Natural killer cell (primary cell): ENCODE results near the gene GNAI3. TPM values are rescaled to one million over a fixed set of nuclear protein-coding genes. Genes with fewer than 3 reads are reported as not detected.

Experiments used
- ATAC-seq, 3 donors: fragments of 150-1000 bp in 2 of 3; fragments of 200-7000 bp in 1 of 3; cut with Tn5 transposase; 1 replicate in 1 of 3; 2 replicates in 2 of 3; pipeline ENCODE4 v1.10.0; 2021; ENCODE audit warnings: mild to moderate bottlenecking in 2 of 3, moderate library complexity in 2 of 3
- DNase-seq, 2 donors: peaks; one replicate each; pipeline versions ENCODE4 v3.0.0 to v3.0.0-alpha.2; 2013 to 2021; ENCODE audit warnings: mixed read lengths in 1 of 2
- H3K27ac ChIP-seq: one replicate; pipeline ENCODE4 v1.5.1; 2013; ENCODE audit warnings: mild to moderate bottlenecking, low read length
- H3K27me3 ChIP-seq: one replicate; pipeline ENCODE4 v1.6.1; 2013; ENCODE audit warnings: low read length; ENCODE audit not compliant: control insufficient read depth, insufficient read depth
- H3K36me3 ChIP-seq: one replicate; pipeline ENCODE4 v1.6.1; 2013; ENCODE audit warnings: low read length; ENCODE audit not compliant: control insufficient read depth, insufficient read depth
- H3K4me1 ChIP-seq: one replicate; pipeline ENCODE4 v1.6.1; 2013; ENCODE audit warnings: low read length; ENCODE audit not compliant: control insufficient read depth, insufficient read depth
- H3K4me3 ChIP-seq: one replicate; pipeline ENCODE4 v1.5.1; 2013; ENCODE audit warnings: low read length
- H3K9me3 ChIP-seq: one replicate; pipeline ENCODE4 v1.6.1; 2013; ENCODE audit warnings: low read length; ENCODE audit not compliant: control insufficient read depth, insufficient read depth
- H3K27ac Mint-ChIP-seq, 2 donors: one replicate each; pipeline ENCODE4 v1.8.0; 2022; ENCODE audit warnings: mild to moderate bottlenecking in 2 of 2, mixed read lengths in 2 of 2, moderate library complexity in 1 of 2
- H3K27me3 Mint-ChIP-seq, 2 donors: one replicate each; pipeline ENCODE4 v1.8.0; 2022; ENCODE audit warnings: low read depth in 2 of 2, mixed read lengths in 2 of 2
- H3K36me3 Mint-ChIP-seq: one replicate; pipeline ENCODE4 v1.8.0; 2022; ENCODE audit warnings: mixed read lengths
- H3K4me1 Mint-ChIP-seq, 2 donors: one replicate each; pipeline ENCODE4 v1.8.0; 2022; ENCODE audit warnings: mixed read lengths in 2 of 2
- H3K4me3 Mint-ChIP-seq: one replicate; pipeline ENCODE4 v1.8.0; 2022; ENCODE audit warnings: mild to moderate bottlenecking, moderate library complexity, mixed read lengths
- H3K9me3 Mint-ChIP-seq, 2 donors: one replicate each; pipeline ENCODE4 v1.8.0; 2022; ENCODE audit warnings: mixed read lengths in 2 of 2
- WGBS: methylation state at CpG from one replicate; pipeline ENCODE4 v1.1.7; 2013; ENCODE audit warnings: missing lambda C conversion rate; ENCODE audit not compliant: insufficient coverage; 5-methylcytosine and 5-hydroxymethylcytosine counted together
- intact Hi-C: fragments of 100-400 bp; cut with micrococcal nuclease; formaldehyde crosslinking; loops from one replicate; pipeline ENCODE4 v1.14.2; 2022
- total RNA-seq, 4 donors: library from RNA; stranded (reverse); fragments of 120-200 nt in 1 of 4; gene quantifications; one replicate each; pipeline versions ENCODE4 v1.2.3 to v1.2.4, GENCODE V29; 2013 to 2022
- TF ChIP-seq, protein P1 (sequence below): fragments of 200-600 bp; IDR thresholded peaks from one replicate; pipeline ENCODE4 v1.8.0; 2022; ENCODE audit warnings: antibody characterized with exemption

Gene GNAI3
- total RNA-seq, 3 donors from 2014 or later (not counting 1 experiment from before 2014, with no cell fraction given), result 6.1 to 7.6 (median 6.9) TPM

DNA sequence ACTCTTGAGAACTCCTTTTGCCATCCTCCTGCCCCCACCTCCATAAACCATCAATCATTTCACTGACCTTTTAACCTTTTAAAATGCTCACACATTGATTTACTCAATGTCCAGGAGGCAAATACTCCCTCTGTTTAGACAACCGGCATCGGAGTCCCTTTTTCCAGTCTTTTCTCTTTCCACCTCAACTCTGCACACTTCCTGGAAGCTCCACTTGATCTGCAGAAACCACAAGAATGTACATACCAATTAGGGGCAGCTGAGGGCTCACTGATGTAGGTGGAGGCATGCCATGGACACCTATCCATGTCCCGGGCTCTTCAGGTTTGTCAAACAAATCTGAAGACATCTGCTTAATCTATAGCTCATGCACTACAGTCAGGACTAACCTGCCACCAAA lies 33.6 kb upstream of the GNAI3 start:
- Mint-ChIP-seq H3K4me3 (no peak overlapping the region), H3K27me3 (peaks cover 0 to 6% of the 10 kb centered on the region in 2 donors), H3K27ac (no peak overlapping the region), H3K36me3 (no peaks in the 10 kb centered on the region), H3K4me1 (peaks cover 5 to 7% of the 10 kb centered on the region in 2 donors), H3K9me3 (no peaks in the 10 kb centered on the region)
- Histone ChIP-seq H3K4me3 (no peak overlapping the region), H3K27ac (no peak overlapping the region), H3K27me3 (no peaks in the 10 kb centered on the region), H3K9me3 (no peaks in the 10 kb centered on the region), H3K36me3 (no peaks in the 10 kb centered on the region), H3K4me1 (peaks cover 6% of the 10 kb centered on the region)
- ATAC-seq (no peak), DNase-seq (no peak)
- intact Hi-C loops, result no loop called here
- WGBS, result 86% methylated on average over 3 of the region's 3 CpGs
- TF ChIP-seq, protein P1, sequence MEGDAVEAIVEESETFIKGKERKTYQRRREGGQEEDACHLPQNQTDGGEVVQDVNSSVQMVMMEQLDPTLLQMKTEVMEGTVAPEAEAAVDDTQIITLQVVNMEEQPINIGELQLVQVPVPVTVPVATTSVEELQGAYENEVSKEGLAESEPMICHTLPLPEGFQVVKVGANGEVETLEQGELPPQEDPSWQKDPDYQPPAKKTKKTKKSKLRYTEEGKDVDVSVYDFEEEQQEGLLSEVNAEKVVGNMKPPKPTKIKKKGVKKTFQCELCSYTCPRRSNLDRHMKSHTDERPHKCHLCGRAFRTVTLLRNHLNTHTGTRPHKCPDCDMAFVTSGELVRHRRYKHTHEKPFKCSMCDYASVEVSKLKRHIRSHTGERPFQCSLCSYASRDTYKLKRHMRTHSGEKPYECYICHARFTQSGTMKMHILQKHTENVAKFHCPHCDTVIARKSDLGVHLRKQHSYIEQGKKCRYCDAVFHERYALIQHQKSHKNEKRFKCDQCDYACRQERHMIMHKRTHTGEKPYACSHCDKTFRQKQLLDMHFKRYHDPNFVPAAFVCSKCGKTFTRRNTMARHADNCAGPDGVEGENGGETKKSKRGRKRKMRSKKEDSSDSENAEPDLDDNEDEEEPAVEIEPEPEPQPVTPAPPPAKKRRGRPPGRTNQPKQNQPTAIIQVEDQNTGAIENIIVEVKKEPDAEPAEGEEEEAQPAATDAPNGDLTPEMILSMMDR, result no peak

DNA sequence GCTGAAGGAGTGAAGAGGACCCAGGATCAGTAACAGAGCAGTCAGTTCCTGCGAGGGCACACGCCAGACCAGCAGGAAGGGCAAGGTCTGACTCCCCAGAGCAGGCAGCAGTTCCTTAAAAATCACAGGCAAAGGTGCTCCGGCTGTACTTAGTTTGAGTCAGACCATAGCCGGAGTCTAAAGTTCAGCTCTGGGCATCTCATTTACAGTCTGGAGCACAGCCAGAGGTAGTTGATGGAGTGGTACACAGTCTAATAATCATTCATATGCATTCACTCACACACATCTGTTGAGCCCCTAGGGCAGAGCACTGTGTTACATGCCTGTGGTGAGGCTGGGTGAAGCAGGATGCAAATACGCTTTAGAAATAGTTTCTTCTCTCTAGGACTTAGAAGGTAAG lies 31.5 kb upstream of the GNAI3 start:
- TF ChIP-seq, protein P1, result no peak
- H3K27ac ChIP-seq, result no peak overlapping the region
- DNase-seq (no peak), ATAC-seq (no peak)
- H3K27me3 ChIP-seq, result no peaks in the 10 kb centered on the region
- H3K4me3 ChIP-seq, result no peak overlapping the region
- Mint-ChIP-seq H3K9me3 (no peaks in the 10 kb centered on the region), H3K27ac (no peak overlapping the region), H3K27me3 (peaks cover 2 to 4% of the 10 kb centered on the region in 2 donors), H3K4me1 (no peaks in the 10 kb centered on the region), H3K36me3 (no peaks in the 10 kb centered on the region), H3K4me3 (no peak overlapping the region)
- H3K36me3 ChIP-seq, result no peaks in the 10 kb centered on the region
- WGBS, result 95% methylated on average over 5 of the region's 5 CpGs
- no peaks in the 10 kb centered on the region for H3K9me3 ChIP-seq
- H3K4me1 ChIP-seq, result no peaks in the 10 kb centered on the region
- intact Hi-C loops, result no loop called here

DNA sequence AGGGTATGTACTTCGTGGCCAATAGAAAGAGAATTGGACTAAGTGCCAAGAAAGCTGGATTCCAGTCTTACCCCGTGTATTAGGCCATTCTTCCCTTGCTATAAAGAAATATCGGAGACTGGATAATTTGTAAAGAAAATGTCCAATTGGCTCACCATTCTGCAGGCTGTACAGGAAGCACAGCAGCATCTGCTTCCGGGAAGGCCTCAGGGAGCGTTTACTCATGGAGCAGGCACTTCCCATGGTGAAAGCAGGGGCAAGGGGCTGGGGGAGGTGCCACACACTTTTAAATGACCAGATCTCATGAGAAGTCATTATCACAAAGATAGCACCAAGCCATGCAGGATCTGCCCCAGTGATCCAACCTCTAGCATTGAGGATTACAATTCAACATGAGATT lies 31.1 kb upstream of the GNAI3 start:
- TF ChIP-seq, protein P1, result no peak
- H3K4me1 Mint-ChIP-seq, result no peaks in the 10 kb centered on the region

More for the DNA sequence above, 31.1 kb upstream of the GNAI3 start:
- ATAC-seq (no peak), DNase-seq (no peak)
- no peaks in the 10 kb centered on the region for H3K9me3 Mint-ChIP-seq
- H3K36me3 Mint-ChIP-seq, result no peaks in the 10 kb centered on the region
- H3K9me3 ChIP-seq, result no peaks in the 10 kb centered on the region
- 95% methylated on average over 5 of the region's 5 CpGs for WGBS
- H3K27me3 ChIP-seq, result no peaks in the 10 kb centered on the region
- H3K27ac Mint-ChIP-seq, result no peak overlapping the region
- H3K36me3 ChIP-seq, result no peaks in the 10 kb centered on the region
- peaks cover 3 to 8% of the 10 kb centered on the region in 2 donors for H3K27me3 Mint-ChIP-seq
- no peak overlapping the region for H3K4me3 ChIP-seq
- H3K27ac ChIP-seq, result no peak overlapping the region
- no peak overlapping the region for H3K4me3 Mint-ChIP-seq
- intact Hi-C loops, result no loop called here
- no peaks in the 10 kb centered on the region for H3K4me1 ChIP-seq
